ENCODE data around the gene NUMBL.

DNA sequence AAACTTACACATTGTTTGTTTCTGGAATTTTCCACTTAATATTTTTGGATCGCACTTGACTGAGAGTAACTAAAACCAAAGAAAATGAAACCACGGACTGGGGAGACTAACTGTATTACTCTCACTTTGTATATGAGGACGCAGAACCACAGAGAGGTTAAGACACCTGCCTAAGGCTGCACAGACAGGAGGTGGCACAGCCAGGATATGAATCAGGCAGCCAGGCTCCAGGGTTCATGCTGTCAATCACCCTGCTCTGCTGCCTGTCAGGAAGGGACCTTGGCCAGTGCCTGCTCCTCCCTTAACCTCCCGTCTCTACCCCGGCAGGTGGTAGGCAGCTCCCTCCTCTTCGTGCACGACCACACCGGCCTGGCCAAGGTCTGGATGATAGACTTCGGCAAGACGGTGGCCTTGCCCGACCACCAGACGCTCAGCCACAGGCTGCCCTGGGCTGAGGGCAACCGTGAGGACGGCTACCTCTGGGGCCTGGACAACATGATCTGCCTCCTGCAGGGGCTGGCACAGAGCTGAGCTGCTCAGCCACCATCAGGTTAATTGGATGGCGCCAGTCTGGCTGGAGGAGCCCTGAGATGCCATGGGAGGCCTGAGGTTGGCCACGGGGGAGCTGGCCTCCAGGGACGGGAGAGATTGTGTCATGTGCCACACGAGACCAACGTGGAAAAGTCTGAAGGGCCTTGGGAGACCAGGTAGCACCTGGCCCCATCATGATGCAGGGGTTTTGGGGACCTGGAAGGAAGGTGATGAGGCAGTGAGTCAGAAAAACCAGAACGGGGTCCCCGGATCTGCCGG is 48.8 kb upstream of the NUMBL start:
- no peak for TF ChIP-seq YY1 (IDR thresholded peaks at IDR 0.05; ENCODE audit: insufficient read depth, insufficient read length)
- TF ChIP-seq ZNF274 (IDR thresholded peaks at IDR 0.05; ENCODE audit: low read depth, low read length): no peak
- no peak for TF ChIP-seq SUZ12 (IDR thresholded peaks at IDR 0.05; ENCODE audit: extremely low read depth, insufficient read depth, insufficient read length)

Data from NT2/D1 (cell line).